Left forelimb (tissue), 1 donor: ENCODE measurements around the gene PTGFRN.

Experiments used
- DNase-seq: peaks from one replicate; pipeline ENCODE4 v3.0.0-alpha.2; 2018; ENCODE audit warnings: low spot score

PTGFRN gene

DNA sequence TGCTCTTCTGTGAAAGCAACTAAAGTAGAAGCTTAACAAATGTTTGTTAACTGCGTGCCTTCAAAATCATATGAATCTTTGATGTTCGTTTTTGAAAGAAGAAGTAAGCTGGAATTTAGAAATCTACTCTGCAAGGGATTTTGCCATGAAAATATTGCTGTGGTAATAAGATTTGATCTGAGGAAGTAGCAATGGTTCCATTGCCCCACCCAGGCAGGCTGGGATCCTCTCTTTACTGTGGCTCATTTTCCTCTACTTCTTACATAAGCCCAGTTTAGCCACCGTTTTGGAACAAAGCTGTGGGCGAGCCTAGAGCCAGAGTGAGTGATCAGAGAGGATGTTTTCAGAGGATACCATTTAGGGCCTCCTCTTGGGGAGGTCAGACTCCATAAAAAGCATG is 20.3 kb upstream of the PTGFRN start:
- DNase-seq = no peak

DNA sequence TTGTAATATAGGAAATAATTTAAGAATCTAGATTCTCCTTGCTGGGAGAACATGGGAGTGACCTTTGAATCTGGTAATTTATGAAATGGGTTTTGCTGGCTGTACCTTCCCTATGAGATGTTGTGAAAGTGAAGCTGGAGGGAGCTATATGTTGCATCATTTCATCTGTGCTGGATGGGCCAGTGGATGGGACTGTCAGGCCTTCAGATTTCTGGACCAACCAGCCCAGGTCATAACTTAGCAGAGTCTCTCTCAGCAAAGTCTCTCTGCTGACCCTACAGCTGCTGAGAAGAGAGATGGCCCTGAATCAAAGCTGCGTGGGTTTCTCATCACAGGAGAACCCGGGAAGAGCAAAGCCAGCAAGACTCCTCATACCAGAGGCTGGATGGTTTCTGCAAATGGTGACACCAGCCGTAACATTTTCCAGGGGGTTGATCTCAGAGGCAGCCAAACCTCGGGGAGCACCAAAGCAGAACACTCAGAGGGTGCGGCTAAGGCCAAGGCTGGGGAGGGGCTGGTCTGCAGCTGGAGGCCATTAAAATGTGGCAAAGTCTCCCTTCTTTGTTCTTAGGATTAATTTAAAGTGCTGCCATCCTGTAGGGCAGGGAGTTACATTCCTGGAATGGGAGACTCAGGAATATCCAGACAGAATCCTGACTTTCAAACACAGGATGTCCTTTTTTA is 18.2 kb upstream of the PTGFRN start:
- DNase-seq = no peak

DNA sequence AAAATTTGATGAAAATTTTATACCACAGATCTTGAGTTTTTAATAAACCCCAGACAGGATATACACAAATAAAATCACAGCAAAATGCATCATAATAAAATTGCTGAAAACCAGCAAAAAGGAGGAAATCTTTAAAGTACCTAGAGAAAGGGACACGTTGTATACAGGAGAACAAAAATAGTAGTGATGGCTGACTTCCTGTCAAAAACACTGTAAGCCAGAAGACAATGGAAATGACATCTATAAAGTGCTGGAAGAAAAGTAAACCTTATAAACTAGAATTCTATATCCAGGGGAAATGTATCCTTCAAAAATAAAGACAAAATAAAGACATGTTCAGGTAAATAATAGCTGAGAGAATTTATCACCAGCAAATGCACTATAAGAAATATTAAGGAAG is 14.6 kb upstream of the PTGFRN start:
- DNase-seq = no peak

DNA sequence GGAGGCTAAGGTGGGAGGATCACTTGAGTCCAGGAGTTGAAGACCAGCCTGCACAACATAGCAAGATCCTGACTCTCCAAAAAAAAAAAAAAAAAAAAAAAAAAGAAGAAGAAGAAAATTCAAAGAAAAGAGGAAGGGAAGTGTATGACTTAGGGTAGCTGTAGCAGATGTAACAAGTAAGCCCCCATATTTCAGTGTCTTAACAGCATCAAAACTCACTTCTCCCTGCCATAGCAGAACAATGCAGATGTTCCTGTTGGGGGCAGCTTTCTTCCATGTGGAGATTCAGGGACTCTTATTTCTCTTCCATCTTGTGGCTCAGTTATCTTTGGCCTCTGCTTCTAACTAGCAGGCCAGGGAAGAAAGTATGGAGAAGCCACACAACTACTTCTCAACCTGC is 10.2 kb upstream of the PTGFRN start:
- DNase-seq = no peak

DNA sequence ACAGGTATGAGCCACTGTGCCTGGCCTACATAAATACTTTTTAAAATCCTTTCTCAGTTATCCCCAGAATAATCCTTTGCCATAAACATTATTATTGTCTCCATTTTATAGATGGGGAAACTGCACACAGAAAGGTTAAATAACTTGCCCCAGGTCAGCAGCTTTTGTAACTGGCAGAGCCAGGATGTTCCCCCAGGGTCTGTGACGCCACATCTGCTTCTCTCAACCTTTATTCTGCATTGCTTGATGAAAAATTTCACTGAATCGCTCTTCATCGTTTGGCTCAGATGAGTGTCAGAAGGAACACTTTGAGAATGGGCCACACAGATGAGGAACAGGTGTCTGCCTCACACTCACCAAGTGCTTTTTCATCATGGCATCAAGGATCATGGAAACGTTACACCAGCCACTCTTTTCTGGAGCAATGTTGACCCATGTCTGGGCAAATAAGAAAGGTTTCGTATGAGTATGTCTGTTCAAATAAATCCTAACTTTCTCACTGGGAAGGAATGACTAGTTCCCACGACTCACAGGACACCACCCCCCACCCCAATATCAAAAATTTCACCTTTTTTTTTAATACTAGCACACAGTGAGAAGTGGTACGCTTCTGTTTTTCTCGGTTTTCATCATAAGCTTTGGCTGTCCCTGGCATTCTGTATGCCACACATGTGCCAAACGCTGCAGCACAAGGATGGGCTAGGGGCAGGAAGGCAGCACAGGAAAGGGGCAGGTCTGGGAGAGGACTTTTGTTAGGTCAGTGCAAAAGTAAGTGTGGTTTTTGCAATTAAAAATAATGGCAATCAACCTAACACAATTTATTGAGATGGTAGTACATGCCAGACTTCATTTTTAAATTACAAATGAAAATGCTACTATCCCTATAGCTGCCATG is 9.0 kb upstream of the PTGFRN start:
- no peak for DNase-seq

DNA sequence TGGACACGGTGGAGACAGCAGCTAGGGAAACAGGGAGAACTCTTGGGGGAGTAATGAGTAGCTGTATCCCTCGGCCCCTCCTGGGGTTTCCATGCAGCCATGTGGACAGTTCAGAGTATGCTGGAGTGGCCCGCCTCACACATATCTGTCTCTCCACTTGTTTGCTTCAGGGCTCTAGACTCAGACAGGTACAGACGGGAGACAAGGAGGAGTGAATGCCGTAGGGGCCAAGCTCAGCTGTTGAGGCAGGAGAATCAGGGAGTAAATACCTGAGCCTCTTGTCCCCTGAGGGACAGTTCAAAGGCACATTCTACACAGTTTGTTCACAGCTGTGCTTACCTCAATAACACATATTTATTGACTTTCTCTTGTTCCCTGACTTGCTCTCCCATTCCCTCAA is 7.7 kb upstream of the PTGFRN start:
- DNase-seq = no peak

DNA sequence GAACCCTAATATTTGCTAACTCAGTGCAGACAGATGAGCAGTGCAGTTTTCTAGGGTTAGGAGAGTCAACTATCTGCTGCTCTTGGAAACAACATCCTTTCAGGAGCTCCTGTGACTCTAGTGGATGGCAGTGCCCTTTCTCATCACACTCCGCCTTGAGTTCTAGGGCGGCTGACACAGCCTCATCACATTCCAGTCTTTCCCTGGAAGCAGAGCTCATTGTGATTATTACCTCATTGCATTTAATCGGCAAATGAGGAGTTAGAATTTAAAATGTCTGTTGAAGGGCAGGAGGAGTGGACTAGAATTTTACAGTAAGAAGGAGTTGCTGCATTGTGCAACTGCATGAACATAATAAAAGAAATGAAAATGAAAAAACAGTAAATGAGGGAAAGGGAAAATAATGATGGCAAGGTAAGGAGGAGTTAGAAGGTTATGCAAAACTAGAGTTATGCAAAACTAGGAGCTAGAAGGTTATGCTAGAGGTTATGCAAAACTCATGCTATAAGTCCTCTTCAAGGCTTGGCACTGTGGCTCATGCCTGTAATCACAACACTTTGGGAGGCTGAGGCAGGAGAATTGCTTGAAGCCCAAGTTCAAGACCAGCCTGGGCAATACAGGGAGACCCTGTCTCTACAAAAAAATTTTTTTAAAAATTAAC is 6.9 kb upstream of the PTGFRN start:
- no peak for DNase-seq

DNA sequence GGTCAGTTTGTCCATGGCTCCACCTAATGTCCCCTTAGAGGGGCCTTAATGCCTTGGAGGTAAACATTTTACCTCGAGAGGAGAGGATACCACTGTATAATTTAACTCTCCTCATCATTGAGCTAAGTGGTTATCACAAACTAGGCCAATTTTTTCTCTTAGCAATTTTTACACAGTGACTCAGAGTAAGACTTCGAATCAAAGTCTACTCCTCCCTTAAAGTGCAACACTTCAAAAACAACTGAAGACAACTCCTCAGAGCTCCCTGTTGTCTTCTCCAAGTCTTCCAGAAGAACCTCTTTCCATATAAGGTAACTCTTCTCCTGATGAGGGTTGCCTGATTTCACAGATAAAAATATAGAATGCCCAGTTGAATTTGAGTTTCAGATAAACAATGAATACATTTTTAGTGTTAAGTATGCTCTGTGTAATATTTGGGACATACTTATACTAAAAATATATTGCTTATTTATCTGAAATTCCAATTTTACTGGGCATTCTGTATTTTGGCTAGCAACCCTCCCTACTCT is 4.9 kb upstream of the PTGFRN start:
- no peak for DNase-seq

DNA sequence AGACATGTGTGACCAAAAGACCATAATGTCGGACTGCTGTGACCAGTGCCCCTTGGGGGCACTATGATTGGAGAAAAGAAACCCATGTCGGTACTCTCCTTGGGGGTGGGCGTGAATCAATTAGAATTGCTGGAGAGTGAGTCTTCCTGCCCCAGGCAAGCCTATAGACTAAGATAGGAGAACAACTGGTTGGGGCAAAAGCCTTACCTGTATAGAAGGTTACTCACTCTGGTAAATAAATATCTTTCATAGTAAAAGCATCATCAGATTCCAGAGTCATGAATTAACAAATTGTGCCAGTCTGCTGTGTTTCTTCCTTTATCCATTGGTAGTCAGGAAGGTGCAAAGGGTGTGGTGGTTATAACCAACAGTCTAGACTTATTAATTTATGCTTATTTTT is 2.9 kb upstream of the PTGFRN start:
- DNase-seq = no peak

DNA sequence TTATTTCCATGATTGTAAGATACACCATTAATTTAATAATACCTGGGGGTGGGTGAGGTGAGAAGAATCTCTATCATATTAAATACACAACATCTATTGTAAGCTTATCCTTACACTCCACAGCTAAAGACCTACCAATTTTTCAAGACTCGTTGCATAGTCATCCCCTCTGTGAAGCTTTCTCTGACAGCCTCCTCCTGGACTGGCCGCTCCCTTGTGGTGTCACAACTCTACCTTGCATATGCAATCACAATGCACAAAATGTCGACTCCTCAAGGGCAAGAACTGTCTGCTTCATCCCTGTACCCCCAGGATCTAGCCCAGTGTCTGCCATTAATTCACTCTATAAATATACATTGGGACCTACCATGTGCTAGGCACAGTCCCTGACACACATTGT is 2.4 kb upstream of the PTGFRN start:
- DNase-seq = no peak

DNA sequence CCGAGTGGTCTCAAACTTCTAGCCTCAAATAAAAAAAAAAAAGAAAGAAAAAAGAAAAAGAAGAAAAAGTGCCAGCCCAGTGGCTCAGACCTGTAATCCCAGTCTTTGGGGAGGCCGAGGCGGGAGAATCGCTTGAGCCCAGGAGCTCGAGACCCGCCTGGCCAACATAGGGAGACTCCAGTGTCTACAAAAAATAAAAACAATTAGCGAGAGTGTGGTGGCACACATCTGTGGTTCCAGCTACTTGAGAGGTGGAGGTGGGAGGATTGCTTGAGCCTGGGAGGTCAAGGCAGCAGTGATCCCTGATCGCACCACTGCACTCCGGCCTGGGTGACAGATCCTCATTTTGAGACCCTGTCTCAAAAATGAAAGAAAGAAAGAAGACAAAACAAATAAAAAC is 1.4 kb upstream of the PTGFRN start:
- DNase-seq = no peak

DNA sequence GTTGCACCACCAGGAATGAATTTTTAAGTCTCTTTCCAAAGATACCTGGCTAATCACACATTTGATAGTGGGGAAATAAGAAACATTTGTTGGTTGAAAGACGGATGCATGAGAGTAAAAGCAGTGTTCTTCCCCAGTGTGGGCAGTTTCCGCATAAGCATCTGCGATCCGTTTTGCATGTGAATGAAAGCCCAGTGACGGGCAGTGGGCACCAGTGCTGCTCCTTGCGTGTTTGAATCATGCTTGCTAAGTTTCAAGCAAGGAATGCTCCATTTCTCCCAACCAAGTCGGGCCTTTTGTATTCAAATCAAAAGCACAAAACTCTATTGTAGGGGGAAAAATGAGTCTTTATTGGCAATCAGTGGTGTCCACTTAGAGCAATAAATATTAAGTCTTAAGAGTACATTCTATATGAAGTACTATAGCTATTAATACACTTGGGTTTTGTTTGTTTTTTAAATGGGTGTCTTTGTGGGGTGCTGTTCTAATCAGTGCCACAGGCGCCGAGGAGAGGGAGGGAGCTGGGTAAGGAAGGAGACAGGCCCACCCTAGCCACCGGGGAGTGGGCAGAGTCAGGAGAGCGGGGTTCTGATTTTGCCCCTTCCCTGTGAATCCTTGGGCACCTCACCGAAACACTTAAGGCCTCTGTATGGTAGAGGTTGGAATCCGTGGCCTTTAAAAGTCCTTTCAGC is 750 bp upstream of the PTGFRN start:
- DNase-seq = no peak

DNA sequence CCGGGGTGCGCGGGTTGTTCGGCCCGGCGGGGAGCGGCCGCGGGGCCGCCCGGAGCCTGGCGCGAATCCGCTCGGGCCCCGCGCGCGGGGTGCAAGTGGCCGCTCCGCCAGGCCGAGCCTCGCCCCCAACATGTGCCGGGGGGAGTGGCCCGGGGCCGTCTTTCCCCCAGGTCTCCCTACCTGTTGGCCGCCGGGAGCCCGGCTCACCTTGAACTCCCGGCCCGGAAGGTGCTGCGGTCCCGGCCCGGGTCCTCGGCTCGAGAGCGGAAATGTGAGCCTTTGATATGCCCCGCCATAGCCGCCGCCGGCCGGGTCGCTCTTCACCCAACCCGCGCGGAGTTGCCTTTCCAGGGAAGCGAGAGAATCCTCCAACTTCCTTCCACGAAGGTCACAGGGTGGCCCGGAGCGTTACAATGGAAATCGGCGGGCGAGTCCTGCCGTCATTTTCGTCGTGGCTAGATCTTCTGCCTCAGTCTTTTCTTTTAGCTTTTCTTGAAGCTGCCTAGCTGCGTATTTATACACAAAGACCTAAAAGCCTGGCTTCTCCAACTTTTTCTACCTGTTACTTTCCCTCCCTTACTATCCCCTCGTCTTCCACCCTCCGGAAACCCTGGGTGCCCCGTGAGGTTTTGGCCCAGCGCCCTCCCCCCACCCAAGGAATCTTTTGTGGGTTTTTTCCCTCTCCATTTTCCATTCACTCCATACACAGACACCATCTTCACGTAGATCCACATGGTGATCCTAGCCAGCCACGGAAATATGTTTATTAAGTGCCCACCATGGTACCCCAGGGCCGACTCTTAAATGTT is 867 bp downstream of the PTGFRN start:
- DNase-seq = peak; percentile 75

DNA sequence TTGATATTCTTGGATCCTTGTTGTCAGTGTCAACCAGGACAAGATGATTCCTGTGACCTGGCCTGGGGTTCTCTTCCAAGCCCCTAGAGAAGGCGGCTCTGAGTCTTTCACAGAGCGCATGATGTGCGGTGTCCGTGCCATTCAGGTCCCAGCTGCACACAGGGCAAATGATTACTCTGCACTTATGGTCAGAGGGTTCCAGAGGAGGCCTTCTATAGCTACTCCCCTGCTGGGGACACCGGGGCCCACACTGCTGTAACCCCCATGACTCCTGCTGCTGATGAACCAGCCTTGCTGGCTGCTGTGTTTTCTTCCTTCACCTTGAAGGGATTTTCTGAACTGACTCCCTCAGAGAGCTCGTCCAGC is 1.5 kb downstream of the PTGFRN start:
- no peak for DNase-seq

DNA sequence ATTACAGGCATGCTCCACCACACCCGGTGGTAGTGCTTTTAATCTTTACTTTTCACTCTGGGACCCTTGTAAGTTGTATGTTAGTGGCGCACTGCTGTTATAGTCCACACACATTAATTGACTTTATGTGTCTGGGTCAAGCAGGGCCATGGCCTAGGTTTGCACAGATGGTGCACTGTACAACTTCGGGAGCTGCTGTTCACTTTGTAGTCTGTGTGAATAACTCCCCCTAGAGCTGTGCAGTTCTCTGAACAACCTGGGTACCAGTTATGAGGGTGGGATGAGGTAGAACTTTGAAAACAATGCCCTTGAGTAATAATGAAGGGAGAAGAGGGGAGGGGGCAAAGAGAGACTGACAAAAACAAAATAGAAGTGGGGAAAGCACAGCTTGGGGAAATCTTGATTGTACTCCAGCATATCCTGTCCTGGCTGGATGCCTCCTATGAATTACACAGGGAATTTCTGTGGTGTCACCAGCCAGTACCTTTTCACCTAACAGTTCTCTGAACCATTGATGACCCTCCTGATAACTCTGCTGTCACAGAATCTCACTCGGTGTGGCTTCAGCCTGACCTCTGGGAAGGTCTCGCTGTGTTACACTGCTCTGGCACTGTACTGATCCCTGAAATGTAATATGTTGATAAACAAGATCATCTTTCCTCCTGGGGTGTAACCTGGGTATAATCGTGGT is 2.2 kb downstream of the PTGFRN start:
- DNase-seq = no peak

DNA sequence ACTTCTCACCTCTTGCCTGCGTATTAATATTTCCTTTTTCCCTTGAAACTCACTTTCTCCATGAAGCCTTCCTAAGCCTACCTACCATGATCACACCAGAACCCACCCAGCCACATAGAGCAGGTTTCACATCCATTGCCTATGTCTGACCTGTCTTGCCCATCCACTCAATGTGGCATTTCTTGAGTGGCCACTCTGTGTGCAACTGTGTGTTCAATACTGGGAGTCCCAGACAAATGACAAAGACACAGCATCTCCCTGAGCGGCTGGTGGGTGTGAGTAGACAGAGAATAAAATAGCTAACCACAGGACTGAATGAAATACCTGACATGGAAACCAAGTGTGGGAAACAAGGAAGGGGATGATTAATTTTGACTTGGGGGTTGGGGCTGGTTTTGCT is 3.1 kb downstream of the PTGFRN start:
- no peak for DNase-seq

DNA sequence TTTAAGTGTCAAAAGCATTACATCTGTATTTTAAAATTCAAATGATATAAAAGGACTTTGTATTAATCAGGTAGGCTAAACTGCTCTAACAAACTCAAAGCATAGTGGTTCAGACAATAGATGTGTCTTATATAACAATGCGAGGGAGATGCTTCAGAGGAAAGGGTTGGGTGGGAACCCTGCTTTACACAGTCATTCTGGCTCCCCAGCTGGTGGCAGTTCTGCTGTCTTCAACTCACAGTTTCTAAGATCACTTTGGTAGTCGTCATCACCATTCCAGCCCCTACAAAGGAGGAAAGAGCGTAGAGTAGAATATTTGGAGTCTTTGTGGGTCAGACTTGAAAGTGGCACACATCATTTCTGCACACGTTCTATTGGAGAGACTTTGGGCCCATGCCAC is 4.2 kb downstream of the PTGFRN start:
- DNase-seq = no peak

DNA sequence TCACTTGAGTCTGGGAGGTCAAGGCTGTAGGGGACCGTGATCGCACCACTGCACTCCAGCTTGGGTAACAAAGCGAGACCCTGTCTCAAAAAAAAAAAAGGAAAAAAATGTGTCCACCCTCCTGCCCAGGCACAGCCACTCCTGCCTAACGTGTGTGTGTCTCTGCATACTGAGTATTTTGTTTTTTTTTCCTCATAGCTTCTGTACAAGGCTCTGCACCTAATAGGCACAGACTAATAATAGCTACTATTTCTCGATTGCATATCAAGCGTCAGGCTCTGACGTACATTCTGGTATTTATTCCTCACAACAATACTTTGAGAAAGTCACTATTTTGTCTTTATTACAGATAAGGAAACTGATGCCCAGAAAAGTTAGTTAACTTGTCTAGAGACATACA is 5.0 kb downstream of the PTGFRN start:
- DNase-seq = no peak

DNA sequence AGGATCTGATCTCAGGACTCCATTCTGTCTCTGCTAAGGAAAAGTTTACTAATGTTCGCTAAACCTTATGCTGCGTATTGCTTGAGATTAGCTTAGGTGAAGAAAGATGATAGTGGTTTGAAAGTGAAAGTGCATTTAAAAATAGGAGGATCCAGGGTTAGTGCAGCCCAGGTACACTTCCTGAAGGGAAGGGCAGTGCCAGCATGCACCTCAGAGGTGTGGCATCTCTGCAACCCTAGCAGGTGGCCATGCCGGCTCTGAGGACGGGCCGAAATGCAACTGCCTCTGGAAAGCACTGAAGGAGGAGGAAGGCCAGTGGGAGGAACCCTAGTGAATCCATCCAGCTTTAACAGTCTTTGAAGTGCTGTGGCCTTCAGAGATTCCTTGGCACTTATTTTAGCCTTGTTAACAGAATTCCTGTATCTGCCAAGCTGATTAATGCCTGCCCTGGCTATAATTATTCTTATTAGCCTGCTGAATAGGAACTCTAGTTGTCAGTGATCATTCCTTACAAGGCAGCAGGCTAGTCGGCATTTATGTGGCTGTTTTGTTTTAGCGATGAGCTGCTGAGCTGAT is 5.5 kb downstream of the PTGFRN start:
- no peak for DNase-seq

DNA sequence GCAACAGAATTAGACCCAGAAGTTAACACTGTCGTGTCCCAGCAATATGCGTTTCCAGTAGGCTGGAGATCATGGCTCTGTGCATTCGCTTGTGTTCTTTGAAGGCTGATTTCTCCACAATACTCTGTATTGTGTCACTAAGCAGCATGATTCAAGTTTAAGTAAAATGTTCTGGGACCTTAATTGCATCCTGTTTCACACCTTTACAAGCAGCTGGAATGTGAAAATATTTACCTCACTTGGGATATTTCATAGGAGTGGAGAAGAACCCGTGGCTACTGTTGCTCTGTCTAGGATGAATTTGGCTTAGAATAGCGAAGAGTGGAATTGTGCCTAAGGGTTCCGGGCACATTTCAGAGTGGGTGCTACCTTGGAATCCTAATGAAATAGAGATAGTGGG is 6.3 kb downstream of the PTGFRN start:
- DNase-seq = no peak
